ENCODE data around the gene TRIL.

TRIL gene, protein sequence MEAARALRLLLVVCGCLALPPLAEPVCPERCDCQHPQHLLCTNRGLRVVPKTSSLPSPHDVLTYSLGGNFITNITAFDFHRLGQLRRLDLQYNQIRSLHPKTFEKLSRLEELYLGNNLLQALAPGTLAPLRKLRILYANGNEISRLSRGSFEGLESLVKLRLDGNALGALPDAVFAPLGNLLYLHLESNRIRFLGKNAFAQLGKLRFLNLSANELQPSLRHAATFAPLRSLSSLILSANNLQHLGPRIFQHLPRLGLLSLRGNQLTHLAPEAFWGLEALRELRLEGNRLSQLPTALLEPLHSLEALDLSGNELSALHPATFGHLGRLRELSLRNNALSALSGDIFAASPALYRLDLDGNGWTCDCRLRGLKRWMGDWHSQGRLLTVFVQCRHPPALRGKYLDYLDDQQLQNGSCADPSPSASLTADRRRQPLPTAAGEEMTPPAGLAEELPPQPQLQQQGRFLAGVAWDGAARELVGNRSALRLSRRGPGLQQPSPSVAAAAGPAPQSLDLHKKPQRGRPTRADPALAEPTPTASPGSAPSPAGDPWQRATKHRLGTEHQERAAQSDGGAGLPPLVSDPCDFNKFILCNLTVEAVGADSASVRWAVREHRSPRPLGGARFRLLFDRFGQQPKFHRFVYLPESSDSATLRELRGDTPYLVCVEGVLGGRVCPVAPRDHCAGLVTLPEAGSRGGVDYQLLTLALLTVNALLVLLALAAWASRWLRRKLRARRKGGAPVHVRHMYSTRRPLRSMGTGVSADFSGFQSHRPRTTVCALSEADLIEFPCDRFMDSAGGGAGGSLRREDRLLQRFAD

GRCh38 chr7:28958235-28958979 lies at the start of gene TRIL:
Gene TRIL, minus strand, starts transcription at chr7:28958330. Its CDS starts 284 bp downstream, at chr7:28958046.
- FAIRE-seq (peak; percentile 55), DNase-seq (ENCODE audit: low spot score) (peak; percentile 83)

GRCh38 chr7:29007127-29007526 lies 49.0 kb upstream of the TRIL start:
- DNase-seq (ENCODE audit: low spot score) (no peak), FAIRE-seq (no peak)

DNA sequence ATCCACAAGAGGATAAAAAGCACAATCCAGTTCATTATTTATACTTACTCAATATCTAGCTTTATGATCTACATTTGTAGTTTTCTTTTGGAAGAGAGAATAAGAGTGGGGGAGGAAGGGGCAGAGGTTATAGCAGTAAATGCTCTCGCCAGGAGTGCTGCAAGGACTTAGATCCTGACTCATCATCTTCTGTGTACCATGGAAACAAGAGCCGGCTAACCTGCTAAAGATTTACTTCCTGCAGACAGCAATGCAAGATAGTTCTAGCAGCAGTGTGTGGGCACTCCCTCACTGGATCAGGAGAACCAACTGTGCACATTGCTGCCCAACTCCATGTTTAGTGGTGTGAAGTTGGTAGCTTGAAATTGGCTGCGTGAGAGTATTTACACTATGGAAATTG lies 47.7 kb upstream of the TRIL start:
- FAIRE-seq (peak; percentile 88), DNase-seq (ENCODE audit: low spot score) (peak; percentile 56)

GRCh38 chr7:29005406-29005805 lies 47.3 kb upstream of the TRIL start:
- FAIRE-seq = no peak
- no peak for DNase-seq (ENCODE audit: low spot score)

- DNase-seq (ENCODE audit: low spot score) (no peak), FAIRE-seq (no peak)
These were observed 45.6 kb upstream of the TRIL start for GRCh38 chr7:29003703-29004102.

DNA sequence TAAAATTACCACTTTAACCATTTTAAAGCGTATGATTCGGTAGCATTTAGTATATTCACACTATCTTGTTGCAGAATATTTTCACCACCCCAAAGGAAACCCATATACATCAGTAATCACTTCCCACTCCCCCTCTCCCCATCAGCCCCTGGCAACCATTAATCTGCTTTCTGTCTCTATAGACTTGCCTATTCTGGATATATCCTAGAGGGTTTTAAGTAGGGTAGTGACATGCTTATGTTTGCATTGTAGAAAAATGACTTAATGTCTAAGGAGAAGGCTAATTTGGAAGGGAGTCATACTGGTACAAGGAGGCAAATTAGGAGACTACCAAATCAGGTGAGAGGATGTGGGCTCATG lies 42.6 kb upstream of the TRIL start:
- FAIRE-seq (no peak), DNase-seq (ENCODE audit: low spot score) (no peak)

DNA sequence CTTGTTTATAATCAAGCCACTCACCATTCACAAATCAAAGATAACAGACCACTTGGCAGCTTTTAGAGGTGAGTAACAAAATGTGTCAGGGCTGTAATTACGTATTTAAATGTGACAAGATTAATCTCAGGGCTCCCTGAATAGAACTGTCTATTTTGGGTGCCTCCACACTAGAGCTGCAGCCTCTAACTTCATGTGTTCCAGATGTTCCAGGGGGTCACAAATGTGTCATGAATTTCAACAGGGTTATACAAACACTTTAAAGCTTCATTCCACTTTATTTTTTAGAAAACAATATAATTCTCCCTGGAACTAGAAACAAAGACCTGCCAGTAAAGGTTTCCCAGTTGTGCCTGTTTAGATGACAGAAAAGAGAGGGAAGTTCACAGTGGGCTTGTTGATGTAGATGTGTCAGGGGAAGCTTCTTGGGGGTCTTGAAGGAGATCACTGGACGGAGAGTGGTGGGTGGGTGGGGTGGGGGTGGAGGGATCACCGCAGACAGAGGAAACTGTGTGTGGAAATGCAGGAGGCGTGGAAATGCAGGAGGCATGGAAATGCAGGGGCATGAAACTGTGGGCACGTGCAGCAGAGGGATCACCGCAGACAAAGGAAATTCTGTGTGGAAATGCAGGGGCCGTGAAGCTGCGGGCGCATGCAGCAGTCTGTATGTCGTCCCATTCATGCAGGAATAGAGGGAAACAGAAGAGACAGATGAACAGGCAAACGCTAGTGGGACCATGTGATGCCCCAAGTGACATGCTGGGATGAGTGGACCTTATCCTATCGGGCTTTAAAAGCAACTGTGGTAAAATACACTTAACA lies 42.0 kb upstream of the TRIL start:
- DNase-seq (ENCODE audit: low spot score) = no peak
- FAIRE-seq = no peak

GRCh38 chr7:28999427-28999826 lies 41.3 kb upstream of the TRIL start:
- FAIRE-seq (no peak), DNase-seq (ENCODE audit: low spot score) (no peak)

GRCh38 chr7:28998105-28998504 lies 40.0 kb upstream of the TRIL start:
- FAIRE-seq (no peak), DNase-seq (ENCODE audit: low spot score) (no peak)

DNA sequence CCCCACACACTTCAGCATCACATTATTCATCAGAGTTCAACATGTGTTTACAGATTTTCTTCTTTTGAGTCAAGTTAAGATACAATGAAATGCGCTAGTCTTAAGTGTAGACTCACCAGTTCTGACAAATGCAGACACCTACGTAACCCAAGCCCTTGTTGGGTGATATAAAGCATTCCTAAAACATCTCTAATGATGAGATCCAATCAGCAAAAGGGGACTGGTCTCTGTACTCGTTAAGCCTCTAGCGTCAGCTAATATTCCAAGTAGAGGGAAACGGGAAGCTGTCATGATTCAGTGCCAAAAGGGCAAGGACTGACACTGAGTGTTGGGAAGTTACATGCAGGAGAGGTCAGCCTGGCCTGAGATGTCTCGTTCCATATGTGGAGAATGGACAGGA lies 38.7 kb upstream of the TRIL start:
- FAIRE-seq = peak; percentile 74

DNA sequence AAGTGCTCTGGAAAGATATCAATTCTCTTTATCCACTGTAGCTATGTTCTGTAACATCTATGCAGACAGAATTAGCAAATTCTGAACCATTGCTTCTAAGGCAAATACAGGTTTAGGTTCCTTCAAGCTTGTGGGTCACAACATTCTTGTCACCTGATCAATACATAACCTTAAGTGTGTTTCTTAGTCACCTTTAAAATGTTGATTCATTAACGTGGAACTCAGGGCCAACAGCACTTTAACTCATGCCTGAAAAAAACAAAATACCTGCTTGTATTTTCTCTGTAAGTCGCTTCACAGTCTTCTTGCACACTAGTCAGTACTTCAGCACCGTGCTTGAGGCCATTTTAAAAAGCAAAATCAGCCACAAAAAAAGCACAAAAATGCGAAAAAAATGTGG lies 35.2 kb upstream of the TRIL start:
- DNase-seq (ENCODE audit: low spot score) (no peak), FAIRE-seq (no peak)

More for the DNA sequence above, 38.7 kb upstream of the TRIL start:
- DNase-seq (ENCODE audit: low spot score) = no peak

DNA sequence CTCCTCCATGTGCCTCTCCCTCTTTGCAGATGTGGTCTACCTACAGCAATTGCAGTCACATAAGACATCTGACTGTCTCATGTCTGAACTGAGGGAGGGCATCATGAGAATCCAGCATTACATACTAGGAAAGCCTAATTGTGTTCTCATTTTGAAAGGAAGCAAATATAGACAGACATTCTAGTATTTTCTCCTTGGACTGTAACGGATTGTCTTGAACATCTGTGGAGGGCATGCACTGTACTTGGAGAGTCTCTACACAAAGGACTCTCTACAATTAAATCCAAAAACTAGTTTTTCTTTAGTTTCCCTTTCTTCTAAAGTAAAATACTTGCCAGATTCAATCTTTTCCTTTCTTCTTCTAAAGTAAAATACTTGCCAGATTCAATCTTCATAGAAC lies 34.7 kb upstream of the TRIL start:
- DNase-seq (ENCODE audit: low spot score) (no peak), FAIRE-seq (no peak)

DNA sequence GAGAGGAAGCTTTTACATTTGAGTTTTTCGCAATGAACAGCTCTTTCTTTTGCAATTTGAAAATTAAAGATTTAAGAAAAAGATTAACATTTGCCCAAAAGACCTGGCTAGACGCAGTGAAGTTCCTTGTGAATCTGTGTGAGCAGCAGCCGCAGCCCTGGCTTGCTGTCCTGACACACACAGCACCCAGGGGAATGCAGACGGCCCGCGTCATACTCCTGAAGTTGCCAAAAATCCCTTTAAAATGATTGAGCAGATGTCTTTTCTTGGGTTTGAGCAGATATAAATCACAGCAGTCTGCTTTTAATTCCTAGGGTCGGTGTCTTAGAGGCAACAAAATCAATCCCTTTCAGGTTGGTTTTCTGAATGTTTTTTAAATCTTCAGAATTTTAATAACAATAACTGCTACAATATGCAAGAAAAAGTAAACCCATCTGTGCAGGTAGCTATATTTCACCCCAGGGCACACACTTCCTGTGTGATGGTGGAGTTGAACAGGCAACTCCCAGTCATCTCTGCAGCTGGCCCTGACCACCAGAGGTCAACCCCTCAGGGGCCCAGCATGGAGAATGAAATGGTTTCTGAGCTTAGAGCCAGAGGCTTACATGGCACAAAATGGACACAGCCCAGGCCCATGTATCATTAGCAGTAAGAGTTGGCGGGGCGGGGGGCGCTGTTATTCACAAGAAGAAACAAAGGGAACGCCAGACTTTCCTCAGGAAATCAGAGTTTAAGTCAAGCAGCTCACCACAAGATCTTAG lies 32.2 kb upstream of the TRIL start:
- FAIRE-seq = no peak
- DNase-seq (ENCODE audit: low spot score) = no peak

DNA sequence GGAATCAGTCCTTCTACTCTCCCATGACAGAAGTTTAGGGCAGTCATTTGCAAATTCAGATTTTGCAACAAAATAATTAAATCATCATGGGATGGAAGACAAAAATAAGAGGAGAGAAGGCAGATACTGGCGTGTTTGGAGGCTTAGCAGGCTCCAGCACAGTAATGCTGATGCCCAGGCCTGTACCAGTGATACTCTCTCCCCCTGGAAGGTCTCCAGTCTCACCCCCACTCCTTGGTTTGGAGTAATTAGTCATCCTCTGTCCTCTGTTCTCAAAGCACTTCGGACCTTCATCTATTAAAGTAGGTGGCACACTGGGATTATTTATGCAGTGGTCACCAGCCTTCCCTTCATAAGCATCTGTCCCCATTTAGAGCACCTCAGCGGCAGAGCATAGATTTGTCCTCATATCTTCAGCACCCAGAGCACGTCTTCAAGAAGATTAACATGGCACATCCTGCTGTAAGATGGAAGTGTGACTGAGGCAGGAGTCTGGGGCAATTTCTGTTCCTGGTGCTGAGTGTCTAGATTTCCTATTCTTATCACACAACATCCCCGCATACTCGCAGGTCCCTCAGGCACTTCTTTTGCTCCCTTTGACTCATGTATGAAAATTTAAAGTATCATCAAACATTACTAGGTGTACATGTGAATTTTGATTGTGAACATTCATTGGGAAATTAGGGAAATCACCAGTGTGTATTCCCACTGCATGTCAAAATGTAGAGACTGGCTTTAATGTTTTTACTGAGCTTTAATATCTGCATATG lies 31.3 kb upstream of the TRIL start:
- DNase-seq (ENCODE audit: low spot score) = no peak
- peak; percentile 20 for FAIRE-seq

DNA sequence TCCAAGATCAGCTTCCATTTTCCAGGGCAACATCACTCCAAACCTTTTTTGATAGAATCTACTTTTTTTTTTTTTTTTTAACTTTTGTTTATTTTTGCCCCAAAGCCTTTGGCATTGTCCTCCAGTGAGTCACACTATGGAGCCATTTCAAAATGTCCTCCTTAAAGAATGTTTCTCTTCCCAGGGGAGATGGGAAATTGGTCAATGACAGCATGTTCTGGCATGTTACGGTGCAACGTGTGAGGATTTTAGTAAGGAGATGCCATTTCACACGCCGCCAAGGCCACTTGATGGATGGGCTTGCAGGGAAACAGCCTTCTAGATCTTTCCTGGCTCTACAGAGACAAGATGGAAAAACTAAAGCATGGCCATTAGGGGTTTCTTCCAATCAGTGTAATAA lies 30.7 kb upstream of the TRIL start:
- FAIRE-seq (peak; percentile 85), DNase-seq (ENCODE audit: low spot score) (peak; percentile 63)

- DNase-seq (ENCODE audit: low spot score) = no peak
These were observed 30.0 kb upstream of the TRIL start for GRCh38 chr7:28988091-28988490.

DNA sequence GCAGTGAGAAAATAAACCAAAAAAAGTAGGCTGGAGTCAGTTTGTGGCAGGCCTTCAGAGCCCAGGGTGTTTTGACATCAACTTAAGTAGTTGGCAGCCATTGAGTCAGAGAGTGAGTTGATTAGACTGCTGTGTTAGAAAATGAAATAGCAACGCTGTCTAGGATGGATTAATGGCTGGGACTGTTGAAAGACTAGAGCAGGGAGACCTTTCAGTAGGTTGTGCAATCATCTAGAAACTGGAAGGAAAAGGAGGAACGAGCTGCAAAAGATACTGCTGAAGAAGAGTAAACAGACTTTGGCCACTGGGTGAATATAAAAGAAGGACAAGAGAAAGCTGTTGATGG lies 28.6 kb upstream of the TRIL start:
- FAIRE-seq (no peak), DNase-seq (ENCODE audit: low spot score) (no peak)

More at GRCh38 chr7:28988091-28988490, 30.0 kb upstream of the TRIL start:
- no peak for FAIRE-seq

DNA sequence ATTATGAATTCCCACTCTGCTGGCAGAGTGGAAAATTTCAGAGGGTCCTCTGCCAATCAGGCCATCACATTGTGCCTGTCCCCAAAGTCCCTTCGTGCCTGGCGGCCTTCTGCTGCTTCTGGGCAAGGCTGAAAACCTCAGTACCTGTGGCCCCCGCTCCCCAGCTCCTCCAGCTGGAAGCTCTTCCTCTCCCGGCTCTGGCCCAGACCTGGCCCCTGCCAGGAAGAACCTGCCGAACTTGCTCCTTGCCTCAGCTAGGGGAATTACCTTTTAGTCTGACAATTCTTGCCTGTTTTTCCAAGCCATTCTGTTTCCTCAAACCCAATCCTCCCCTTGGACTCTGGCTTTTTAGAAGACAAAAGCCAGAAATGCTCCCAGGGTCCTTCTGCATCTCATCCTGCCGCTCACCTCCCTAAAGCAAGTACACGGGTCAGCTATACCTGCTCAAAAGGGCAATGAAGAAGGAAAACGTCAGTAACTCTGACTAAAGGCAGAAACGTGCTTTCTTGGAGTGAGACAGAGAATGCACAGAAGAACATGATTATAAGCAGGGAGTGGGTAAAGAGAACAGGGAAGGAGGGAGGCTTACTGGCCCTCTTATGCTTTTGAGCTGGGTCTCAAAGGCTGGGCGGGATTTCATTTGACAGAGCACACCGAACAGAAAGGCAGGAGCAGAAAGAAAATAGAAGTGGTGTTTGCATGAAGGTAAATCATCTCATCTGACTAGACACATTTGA lies 28.1 kb upstream of the TRIL start:
- DNase-seq (ENCODE audit: low spot score) = no peak
- no peak for FAIRE-seq

DNA sequence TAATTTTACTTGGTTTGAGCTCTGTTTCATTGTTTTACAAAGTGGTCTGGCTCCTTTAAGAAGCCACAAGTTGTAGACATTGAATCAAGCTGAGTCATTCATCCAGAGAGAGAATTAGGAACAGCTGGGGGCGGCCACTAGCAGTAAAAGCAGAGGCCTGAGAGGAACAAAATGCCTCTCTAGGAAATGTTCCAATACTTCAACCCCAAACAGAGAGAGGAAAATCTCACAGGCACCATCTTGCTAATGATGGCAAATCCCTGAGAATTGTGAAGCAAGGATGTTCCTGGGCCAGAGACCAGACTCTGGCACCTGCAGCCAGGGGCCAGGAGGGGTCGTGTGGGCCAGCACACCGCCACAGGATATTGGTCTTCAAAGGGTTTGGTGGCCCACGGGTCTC lies 26.5 kb upstream of the TRIL start:
- DNase-seq (ENCODE audit: low spot score) = peak; percentile 84
- peak; percentile 27 for FAIRE-seq

Data from urothelium cell line (cell line).